ENCODE measurements around the gene KCNJ8.
A peak's percentile ranks its signal among the peaks of the same experiment; 100 is the strongest.

Gene KCNJ8

DNA sequence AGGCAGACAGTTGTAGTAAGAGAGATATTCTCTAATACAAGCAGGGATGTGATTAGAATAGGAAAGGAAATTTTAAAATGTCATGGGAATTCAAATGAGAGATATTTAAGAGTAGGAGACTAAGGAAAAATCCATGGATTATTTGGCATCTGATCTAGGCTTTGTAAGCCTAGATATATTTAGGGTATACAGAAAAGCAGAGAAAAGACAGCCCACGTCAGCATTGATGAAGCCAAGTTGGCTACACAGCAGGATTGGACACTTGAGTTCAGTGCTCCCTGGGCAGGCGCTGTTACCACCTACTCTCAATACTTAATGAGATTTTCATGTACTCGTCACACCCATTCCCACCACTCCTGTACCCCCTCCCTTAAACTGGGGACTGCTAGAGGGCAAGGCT lies 1.7 kb upstream of the KCNJ8 start:
- Histone ChIP-seq H2BK5ac (ENCODE audit: low read length) (no peak overlapping the region), H3K9ac (ENCODE audit: low read depth, low read length, poor library complexity) (no peak overlapping the region), H3K14ac (ENCODE audit: low read length) (no peak overlapping the region), H2BK120ac (ENCODE audit: low read depth, low read length) (no peak overlapping the region), H3K27me3 (ENCODE audit: control insufficient read depth in 3 of 3, insufficient read depth in 3 of 3, low read depth in 1 of 3, low read length in 3 of 3) (no peaks in the 10 kb centered on the region), H3K23ac (ENCODE audit: low read depth, low read length, poor library complexity) (no peak overlapping the region), H2BK12ac (ENCODE audit: low read length) (no peak overlapping the region), H2BK15ac (ENCODE audit: low read length) (no peak overlapping the region), H3K4me1 (ENCODE audit: control insufficient read depth in 2 of 2, insufficient read depth in 1 of 2, low read depth in 1 of 2, low read length in 2 of 2) (peaks cover 2 to 28% of the 10 kb centered on the region in 2 donors), H2AFZ (ENCODE audit: low read length) (peak overlapping the region; percentile 5), H3K9me3 (replicated peaks in 1 of 2; ENCODE audit: control insufficient read depth in 2 of 2, insufficient read depth in 1 of 2, low read depth in 1 of 2, low read length in 2 of 2) (no peaks in the 10 kb centered on the region), H4K8ac (ENCODE audit: low read depth, low read length) (no peak overlapping the region), H3K4me3 (ENCODE audit: low read length in 2 of 2) (no peak overlapping the region), H3K4ac (ENCODE audit: low read length) (no peak overlapping the region), H4K91ac (ENCODE audit: low read depth, low read length, poor library complexity) (no peak overlapping the region), H3K27ac (replicated peaks; ENCODE audit: low read length) (no peak overlapping the region), H3K79me1 (ENCODE audit: low read depth, low read length) (no peaks in the 10 kb centered on the region), H3K4me2 (ENCODE audit: insufficient read depth, low read length, poor library complexity, severe bottlenecking) (no peak overlapping the region), H2AK5ac (ENCODE audit: low read depth, low read length) (no peak overlapping the region), H3K36me3 (replicated peaks in 1 of 2; ENCODE audit: control insufficient read depth in 2 of 2, insufficient read depth in 2 of 2, low read length in 2 of 2) (peaks cover 0 to 20% of the 10 kb centered on the region in 2 donors), H3K18ac (ENCODE audit: low read length) (no peak overlapping the region)
- no CpG with 5 or more reads among the region's 3 CpGs for WGBS, 2 donors (ENCODE audit: extremely low coverage in 2 of 2, insufficient read length in 2 of 2, insufficient replicate concordance in 1 of 2)
- DNase-seq (ENCODE audit: low spot score): no peak

DNA sequence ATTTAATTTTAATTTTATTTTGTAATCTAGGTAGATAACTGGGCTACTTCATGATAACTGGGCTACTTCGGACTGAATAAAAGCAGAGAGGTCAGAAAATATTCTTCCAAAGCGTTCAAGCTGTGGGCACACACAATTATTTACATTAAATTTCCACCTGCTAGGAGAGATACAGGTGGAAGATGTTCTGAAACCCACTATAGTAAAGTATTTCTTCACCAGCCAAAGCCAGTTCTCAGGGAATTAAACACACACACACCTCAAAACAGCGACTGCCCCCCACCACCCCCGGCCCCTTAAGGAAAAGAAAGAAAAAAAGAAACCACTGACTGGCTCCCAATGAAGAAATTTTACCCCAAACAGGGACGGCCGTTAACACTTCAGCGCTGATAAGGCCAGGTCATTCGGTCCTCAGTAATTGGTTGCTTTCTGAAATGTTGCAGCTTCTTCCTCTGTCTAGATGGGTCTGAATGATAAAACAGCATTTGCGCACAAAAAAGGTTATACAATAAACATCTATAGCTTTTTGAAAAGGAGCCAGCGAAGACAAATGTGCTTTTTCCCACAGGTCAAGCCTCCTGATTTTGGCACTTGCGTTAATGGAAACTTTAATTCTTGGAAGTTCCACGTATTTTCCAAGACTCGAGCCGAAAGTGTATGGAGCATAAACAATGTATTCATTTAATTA lies 771 bp upstream of the KCNJ8 start:
- no peak overlapping the region for H3K18ac ChIP-seq (ENCODE audit: low read length)

DNA sequence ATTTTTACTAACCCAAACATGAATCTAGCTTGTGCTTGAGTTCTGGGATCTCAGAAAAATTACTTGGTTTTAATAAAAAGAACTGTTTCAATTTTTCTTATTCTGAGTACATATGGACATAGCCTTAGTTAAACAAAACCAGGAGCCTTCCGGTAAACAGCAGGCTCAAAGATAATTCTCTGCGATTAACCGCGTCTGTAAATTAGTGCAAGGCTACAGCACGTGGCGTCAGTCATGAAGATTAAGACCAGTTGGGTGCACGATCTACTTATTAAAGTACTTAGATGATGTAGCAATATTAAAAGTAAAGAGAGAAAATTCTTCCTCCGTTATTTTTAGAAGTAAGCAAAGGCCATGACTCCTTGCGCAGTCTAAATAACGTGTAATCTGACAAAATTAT lies 700 bp downstream of the KCNJ8 start:
- Histone ChIP-seq H3K4me2 (ENCODE audit: insufficient read depth, low read length, poor library complexity, severe bottlenecking) (no peak overlapping the region), H3K27ac (replicated peaks; ENCODE audit: low read length) (no peak overlapping the region)

More for the DNA sequence above, 771 bp upstream of the KCNJ8 start:
- no peak overlapping the region for H3K27ac ChIP-seq (replicated peaks; ENCODE audit: low read length)
- H3K9me3 ChIP-seq (replicated peaks in 1 of 2; ENCODE audit: control insufficient read depth in 2 of 2, insufficient read depth in 1 of 2, low read depth in 1 of 2, low read length in 2 of 2): peaks cover 0 to 5% of the 10 kb centered on the region in 2 donors
- H3K23ac ChIP-seq (ENCODE audit: low read depth, low read length, poor library complexity): no peak overlapping the region
- peaks cover 2 to 28% of the 10 kb centered on the region in 2 donors for H3K4me1 ChIP-seq (ENCODE audit: control insufficient read depth in 2 of 2, insufficient read depth in 1 of 2, low read depth in 1 of 2, low read length in 2 of 2)
- no peaks in the 10 kb centered on the region for H3K27me3 ChIP-seq (ENCODE audit: control insufficient read depth in 3 of 3, insufficient read depth in 3 of 3, low read depth in 1 of 3, low read length in 3 of 3)
- peak overlapping the region; percentile 21 for H3K4me2 ChIP-seq (ENCODE audit: insufficient read depth, low read length, poor library complexity, severe bottlenecking)
- no peak overlapping the region for H2BK15ac ChIP-seq (ENCODE audit: low read length)
- H3K9ac ChIP-seq (ENCODE audit: low read depth, low read length, poor library complexity): no peak overlapping the region
- H3K14ac ChIP-seq (ENCODE audit: low read length): no peak overlapping the region
- H2AFZ ChIP-seq (ENCODE audit: low read length): peak overlapping the region; percentile 66
- no peak for DNase-seq (ENCODE audit: low spot score)
- H4K91ac ChIP-seq (ENCODE audit: low read depth, low read length, poor library complexity): no peak overlapping the region
- no peak overlapping the region for H3K4ac ChIP-seq (ENCODE audit: low read length)
- H3K36me3 ChIP-seq (replicated peaks in 1 of 2; ENCODE audit: control insufficient read depth in 2 of 2, insufficient read depth in 2 of 2, low read length in 2 of 2): peaks cover 0 to 29% of the 10 kb centered on the region in 2 donors
- H2BK120ac ChIP-seq (ENCODE audit: low read depth, low read length): no peak overlapping the region
- H3K4me3 ChIP-seq (ENCODE audit: low read length in 2 of 2): peak overlapping the region in 1 of 2 donors; percentile 54
- H2BK5ac ChIP-seq (ENCODE audit: low read length): no peak overlapping the region
- no CpG with 5 or more reads among the region's 14 CpGs for WGBS, 2 donors (ENCODE audit: extremely low coverage in 2 of 2, insufficient read length in 2 of 2, insufficient replicate concordance in 1 of 2)
- H3K79me1 ChIP-seq (ENCODE audit: low read depth, low read length): no peaks in the 10 kb centered on the region
- no peak overlapping the region for H2BK12ac ChIP-seq (ENCODE audit: low read length)
- no peak overlapping the region for H4K8ac ChIP-seq (ENCODE audit: low read depth, low read length)
- H2AK5ac ChIP-seq (ENCODE audit: low read depth, low read length): no peak overlapping the region

DNA sequence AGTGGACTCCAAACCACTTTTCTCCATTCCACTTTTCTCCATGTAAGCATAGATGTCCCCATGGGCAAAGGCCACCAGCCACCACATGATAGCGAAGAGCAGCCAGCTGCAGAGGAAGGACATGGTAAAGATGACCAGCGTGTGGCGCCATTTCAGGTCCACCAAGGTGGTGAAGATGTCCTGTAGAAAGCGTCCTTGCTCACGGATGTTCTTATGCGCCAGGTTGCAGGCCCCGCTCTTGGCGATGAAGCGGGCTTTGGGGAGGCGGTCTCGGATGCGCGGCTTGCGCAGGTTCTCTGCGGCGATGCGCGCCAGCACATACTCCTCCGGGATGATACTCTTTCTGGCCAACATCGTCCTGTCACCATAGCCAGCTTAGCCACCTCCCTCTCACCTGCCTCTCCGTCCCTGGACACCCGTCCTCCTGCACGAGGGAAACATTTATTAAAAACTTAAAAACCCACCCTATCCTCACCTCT lies 1.2 kb downstream of the KCNJ8 start:
- no peak for DNase-seq (ENCODE audit: low spot score)
- no peak overlapping the region for H2BK5ac ChIP-seq (ENCODE audit: low read length)
- no peak overlapping the region for H2BK12ac ChIP-seq (ENCODE audit: low read length)
- no peak overlapping the region for H3K18ac ChIP-seq (ENCODE audit: low read length)
- peaks cover 0 to 49% of the 10 kb centered on the region in 2 donors for H3K36me3 ChIP-seq (replicated peaks in 1 of 2; ENCODE audit: control insufficient read depth in 2 of 2, insufficient read depth in 2 of 2, low read length in 2 of 2)
- H2AFZ ChIP-seq (ENCODE audit: low read length): peak overlapping the region; percentile 36
- H3K27me3 ChIP-seq (ENCODE audit: control insufficient read depth in 3 of 3, insufficient read depth in 3 of 3, low read depth in 1 of 3, low read length in 3 of 3): no peaks in the 10 kb centered on the region
- no peak overlapping the region for H2AK5ac ChIP-seq (ENCODE audit: low read depth, low read length)
- peaks cover 2 to 28% of the 10 kb centered on the region in 2 donors for H3K4me1 ChIP-seq (ENCODE audit: control insufficient read depth in 2 of 2, insufficient read depth in 1 of 2, low read depth in 1 of 2, low read length in 2 of 2)
- H3K4me3 ChIP-seq (ENCODE audit: low read length in 2 of 2): peak overlapping the region; percentile 16 to 54
- no peak overlapping the region for H3K4ac ChIP-seq (ENCODE audit: low read length)
- no peak overlapping the region for H2BK120ac ChIP-seq (ENCODE audit: low read depth, low read length)
- H3K27ac ChIP-seq (replicated peaks; ENCODE audit: low read length): no peak overlapping the region
- no peak overlapping the region for H3K23ac ChIP-seq (ENCODE audit: low read depth, low read length, poor library complexity)
- WGBS, 2 donors (ENCODE audit: extremely low coverage in 2 of 2, insufficient read length in 2 of 2, insufficient replicate concordance in 1 of 2): no CpG with 5 or more reads among the region's 23 CpGs
- H3K4me2 ChIP-seq (ENCODE audit: insufficient read depth, low read length, poor library complexity, severe bottlenecking): no peak overlapping the region
- no peak overlapping the region for H2BK15ac ChIP-seq (ENCODE audit: low read length)
- no peak overlapping the region for H3K14ac ChIP-seq (ENCODE audit: low read length)
- no peak overlapping the region for H4K91ac ChIP-seq (ENCODE audit: low read depth, low read length, poor library complexity)
- H4K8ac ChIP-seq (ENCODE audit: low read depth, low read length): no peak overlapping the region
- H3K9me3 ChIP-seq (replicated peaks in 1 of 2; ENCODE audit: control insufficient read depth in 2 of 2, insufficient read depth in 1 of 2, low read depth in 1 of 2, low read length in 2 of 2): peaks cover 0 to 10% of the 10 kb centered on the region in 2 donors
- H3K79me1 ChIP-seq (ENCODE audit: low read depth, low read length): no peaks in the 10 kb centered on the region
- H3K9ac ChIP-seq (ENCODE audit: low read depth, low read length, poor library complexity): no peak overlapping the region

More for the DNA sequence above, 700 bp downstream of the KCNJ8 start:
- Histone ChIP-seq H2BK120ac (ENCODE audit: low read depth, low read length) (no peak overlapping the region), H3K4me3 (ENCODE audit: low read length in 2 of 2) (peak overlapping the region in 1 of 2 donors; percentile 54), H3K27me3 (ENCODE audit: control insufficient read depth in 3 of 3, insufficient read depth in 3 of 3, low read depth in 1 of 3, low read length in 3 of 3) (no peaks in the 10 kb centered on the region), H3K23ac (ENCODE audit: low read depth, low read length, poor library complexity) (no peak overlapping the region), H3K9me3 (replicated peaks in 1 of 2; ENCODE audit: control insufficient read depth in 2 of 2, insufficient read depth in 1 of 2, low read depth in 1 of 2, low read length in 2 of 2) (peaks cover 0 to 9% of the 10 kb centered on the region in 2 donors), H3K18ac (ENCODE audit: low read length) (no peak overlapping the region), H3K4me1 (ENCODE audit: control insufficient read depth in 2 of 2, insufficient read depth in 1 of 2, low read depth in 1 of 2, low read length in 2 of 2) (peaks cover 2 to 28% of the 10 kb centered on the region in 2 donors), H2BK5ac (ENCODE audit: low read length) (no peak overlapping the region), H2AFZ (ENCODE audit: low read length) (peak overlapping the region; percentile 36), H3K36me3 (replicated peaks in 1 of 2; ENCODE audit: control insufficient read depth in 2 of 2, insufficient read depth in 2 of 2, low read length in 2 of 2) (peaks cover 0 to 44% of the 10 kb centered on the region in 2 donors), H3K9ac (ENCODE audit: low read depth, low read length, poor library complexity) (no peak overlapping the region), H4K91ac (ENCODE audit: low read depth, low read length, poor library complexity) (no peak overlapping the region), H3K79me1 (ENCODE audit: low read depth, low read length) (no peaks in the 10 kb centered on the region), H3K14ac (ENCODE audit: low read length) (no peak overlapping the region), H2AK5ac (ENCODE audit: low read depth, low read length) (no peak overlapping the region), H2BK12ac (ENCODE audit: low read length) (no peak overlapping the region), H2BK15ac (ENCODE audit: low read length) (no peak overlapping the region), H4K8ac (ENCODE audit: low read depth, low read length) (no peak overlapping the region), H3K4ac (ENCODE audit: low read length) (no peak overlapping the region)
- WGBS, 2 donors (ENCODE audit: extremely low coverage in 2 of 2, insufficient read length in 2 of 2, insufficient replicate concordance in 1 of 2): 100% methylated on average over 1 of the region's 10 CpGs; no CpG with 5 or more reads in 1 of the 2 donors
- no peak for DNase-seq (ENCODE audit: low spot score)

Data from neuronal stem cell (in vitro differentiated cells).